ENCODE data around the gene KLK1.

The KLK1 gene

DNA sequence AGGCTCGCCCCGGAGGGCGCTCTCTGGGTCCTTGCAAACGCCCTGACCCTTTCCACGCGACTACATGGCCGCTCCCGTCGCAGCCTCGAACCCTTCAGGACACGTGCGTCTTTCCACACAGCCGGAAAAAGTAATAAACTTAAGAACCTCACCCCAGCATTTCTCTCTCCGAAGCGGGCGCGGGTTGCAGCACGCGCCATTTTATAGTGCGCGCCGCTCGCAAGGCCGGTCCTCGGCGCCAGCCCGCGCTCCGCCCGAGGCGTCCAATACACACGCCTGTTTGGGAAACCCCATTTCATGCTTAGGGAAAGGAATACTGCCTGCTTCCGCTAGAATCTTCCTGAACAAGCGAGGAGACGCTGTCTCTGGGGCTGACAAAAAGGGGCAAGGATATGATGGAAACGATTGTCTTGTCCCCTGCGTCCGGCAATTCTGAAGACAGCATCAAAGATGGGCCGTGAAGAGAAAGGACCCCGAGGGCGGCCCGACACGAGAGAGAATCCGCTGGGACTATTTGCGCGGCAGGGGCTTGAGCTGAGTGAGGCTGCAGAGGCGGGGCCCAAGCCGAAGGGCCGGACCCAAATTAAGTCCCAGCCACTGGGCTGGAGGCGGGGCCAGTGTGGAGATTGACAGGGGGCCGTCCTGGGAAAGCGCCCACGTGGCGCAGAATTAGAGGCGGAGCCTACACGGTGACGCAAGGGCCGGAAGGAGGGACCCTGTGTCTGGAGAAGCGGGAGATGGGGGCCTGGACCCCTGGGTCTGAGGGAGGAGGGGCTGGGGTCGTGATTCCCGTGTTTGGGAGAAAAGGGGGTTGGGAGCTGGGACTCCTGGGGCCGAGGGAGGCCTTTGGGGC lies 18.9 kb downstream of the KLK1 start:
- peak; percentile 4 for TF ChIP-seq CTCF (conservative IDR thresholded peaks at IDR 0.05; ENCODE audit: low read depth, low read length)
- DNase-seq (ENCODE audit: low read depth) = peak; percentile 99
- peak overlapping the region; percentile 97 for H3K4me3 ChIP-seq (ENCODE audit: low read depth, low read length)

DNA sequence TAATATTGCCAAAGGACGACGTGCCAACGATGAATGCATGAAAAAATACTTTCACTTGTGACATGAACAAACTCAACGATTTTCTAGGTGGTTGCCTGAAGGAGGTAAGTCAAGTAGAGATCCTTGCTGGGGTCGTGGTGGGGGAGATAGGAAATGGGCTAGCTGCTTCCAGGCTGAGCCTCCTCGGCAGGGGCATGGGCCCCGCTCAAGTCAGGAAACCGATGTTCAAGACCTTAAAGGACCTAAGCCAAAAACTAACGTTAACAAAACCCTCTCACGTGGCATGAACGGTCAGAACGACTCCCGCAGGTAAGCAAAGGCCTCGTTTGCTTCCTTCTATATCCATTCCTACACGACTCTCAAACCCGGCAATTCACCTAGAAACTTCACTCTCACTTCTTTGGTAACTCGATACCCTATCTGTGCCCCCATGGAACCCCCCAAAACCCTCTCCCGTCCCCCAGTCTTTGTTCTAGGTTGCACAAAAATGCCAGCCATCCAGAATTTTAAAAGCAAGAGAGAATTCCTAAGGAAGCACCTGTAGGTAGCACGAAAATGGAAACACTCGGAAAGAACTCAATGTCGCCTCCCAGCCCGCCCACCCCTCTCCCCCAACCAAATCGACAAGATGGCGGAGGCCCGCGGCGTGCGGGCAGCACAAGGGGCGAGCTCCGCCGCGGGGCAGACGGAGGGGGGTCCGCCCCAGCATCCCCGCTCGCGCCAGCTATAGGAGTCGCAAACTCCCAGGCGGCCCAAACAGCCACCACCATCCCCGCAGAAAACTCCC lies 19.8 kb downstream of the KLK1 start:
- DNase-seq (ENCODE audit: low read depth) = peak; percentile 22
- H3K4me3 ChIP-seq (ENCODE audit: low read depth, low read length) = peak overlapping the region; percentile 97
- no peak for TF ChIP-seq CTCF (conservative IDR thresholded peaks at IDR 0.05; ENCODE audit: low read depth, low read length)

- H3K4me3 ChIP-seq (ENCODE audit: low read depth, low read length) = no peak overlapping the region
- no peak for TF ChIP-seq CTCF (conservative IDR thresholded peaks at IDR 0.05; ENCODE audit: low read depth, low read length)
- DNase-seq (ENCODE audit: low read depth) = no peak
Observed at GRCh38 chr19:50801107-50801506, 22.5 kb downstream of the KLK1 start.

DNA sequence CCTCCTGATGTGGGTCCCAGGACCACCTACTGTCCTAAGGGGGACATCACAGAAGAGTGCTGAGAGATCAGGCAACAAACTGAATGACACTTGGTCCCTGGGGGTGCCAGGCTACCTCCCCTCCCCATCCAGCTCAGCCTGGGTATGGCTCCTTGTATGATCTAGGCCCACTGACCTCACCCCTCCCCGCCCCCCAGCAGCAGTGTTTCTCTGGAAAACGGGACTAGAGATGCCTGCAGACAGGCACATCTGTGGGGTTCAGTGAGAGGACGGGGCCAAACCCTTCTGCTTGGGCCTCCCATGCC lies 24.1 kb downstream of the KLK1 start:
- TF ChIP-seq CTCF (conservative IDR thresholded peaks at IDR 0.05; ENCODE audit: low read depth, low read length) = no peak
- H3K4me3 ChIP-seq (ENCODE audit: low read depth, low read length) = no peak overlapping the region
- DNase-seq (ENCODE audit: low read depth) = no peak

DNA sequence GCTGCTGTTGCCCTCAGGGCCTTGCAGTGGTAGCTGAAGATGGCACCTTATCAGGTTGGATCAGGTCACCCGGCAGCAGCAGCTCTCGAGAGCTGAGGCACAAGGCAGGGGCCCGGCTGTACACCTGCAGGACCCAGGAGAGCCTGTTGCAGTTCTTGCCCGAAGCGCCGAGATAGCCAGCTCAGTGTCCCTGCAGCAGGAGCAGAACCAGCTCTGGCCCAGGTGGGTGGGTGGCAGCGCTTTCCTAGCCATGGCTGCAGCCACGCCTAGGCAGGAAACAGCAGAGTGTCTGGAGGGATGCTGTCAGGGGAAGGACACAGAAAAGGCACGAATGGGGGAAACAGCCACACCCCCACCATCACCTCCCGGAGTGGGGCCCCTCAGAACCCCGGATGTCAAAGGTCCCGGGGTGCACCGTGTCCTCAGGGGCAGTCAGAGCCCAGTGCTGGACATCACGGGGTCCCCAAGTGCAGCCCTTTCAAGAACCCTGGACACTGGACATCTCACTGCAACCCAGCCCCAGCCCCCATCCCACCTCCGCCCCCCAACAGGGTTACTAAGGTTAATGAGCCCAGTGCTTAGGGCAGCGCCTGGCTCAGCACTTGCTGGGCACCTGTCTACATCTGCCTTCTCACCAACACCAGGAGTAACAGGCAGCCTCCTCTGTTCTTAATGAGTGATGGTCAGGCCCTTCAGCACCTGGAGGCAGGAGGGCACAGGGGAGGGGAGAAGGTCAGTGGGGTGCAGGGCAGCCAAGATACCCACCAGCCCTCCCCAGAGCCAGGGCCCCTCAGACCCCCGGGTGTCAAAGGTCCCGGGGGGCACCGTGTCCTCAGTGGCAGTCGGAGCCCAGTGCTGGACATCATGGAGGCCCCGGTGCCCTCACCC lies 24.7 kb downstream of the KLK1 start:
- TF ChIP-seq CTCF (conservative IDR thresholded peaks at IDR 0.05; ENCODE audit: low read depth, low read length) = no peak

GRCh38 chr19:50797781-50798658 lies 25.6 kb downstream of the KLK1 start:
- DNase-seq (ENCODE audit: low read depth) = no peak
- no peak for TF ChIP-seq CTCF (conservative IDR thresholded peaks at IDR 0.05; ENCODE audit: low read depth, low read length)
- H3K4me3 ChIP-seq (ENCODE audit: low read depth, low read length) = no peak overlapping the region

More for the DNA sequence above, 24.7 kb downstream of the KLK1 start:
- DNase-seq (ENCODE audit: low read depth) = no peak
- no peak overlapping the region for H3K4me3 ChIP-seq (ENCODE audit: low read depth, low read length)

All from choroid plexus epithelial cell (primary cell).